Tibial artery (tissue), 4 donors: Measurements from ENCODE around the gene SLC38A8.

Experiments used
- DNase-seq, 2 donors: peaks; one replicate each; pipeline ENCODE4 v3.0.0-alpha.2; 2019
- H3K27ac ChIP-seq, 2 donors: fragments of 200-600 bp; sonication (generic) in 1 of 2; 1 replicate in 1 of 2; 2 replicates in 1 of 2; pipeline ENCODE4 v1.5.1; 2018 to 2019; ENCODE audit warnings: mild to moderate bottlenecking in 1 of 2
- H3K27me3 ChIP-seq, 2 donors: fragments of 200-600 bp; sonication (generic) in 1 of 2; one replicate each; pipeline versions ENCODE4 v1.5.1 to v1.6.0; 2016 to 2019
- H3K36me3 ChIP-seq, 3 donors: fragments of 200-600 bp; sonication (generic) in 2 of 3; one replicate each; pipeline ENCODE4 v1.5.1; 2016 to 2019; ENCODE audit warnings: mild to moderate bottlenecking in 2 of 3
- H3K4me1 ChIP-seq, 4 donors: fragments of 200-600 bp; sonication (generic) in 2 of 4; 1 replicate in 3 of 4; 2 replicates in 1 of 4; pipeline ENCODE4 v1.5.1; 2016 to 2019
- H3K4me3 ChIP-seq, 2 donors: fragments of 200-600 bp; sonication (generic) in 1 of 2; 1 replicate in 1 of 2; 2 replicates in 1 of 2; pipeline ENCODE4 v1.5.1; 2018 to 2019; ENCODE audit warnings: mild to moderate bottlenecking in 2 of 2
- H3K9me3 ChIP-seq, 3 donors: fragments of 200-600 bp; sonication (generic) in 1 of 3; one replicate each; pipeline ENCODE4 v1.5.1; 2016 to 2019
- intact Hi-C: fragments of 100-400 bp; cut with DNase I; formaldehyde crosslinking; loops from one replicate; pipeline ENCODE4 v1.15.0; 2023; ENCODE audit warnings: low total_unique reads
- TF ChIP-seq, protein P1 (sequence below), 2 experiments: fragments of 200-600 bp in 1 of 2; fragments of 450-650 bp in 1 of 2; IDR thresholded peaks; one replicate each; pipeline ENCODE4 v1.5.1; 2017 to 2019; ENCODE audit warnings: antibody characterized with exemption in 2 of 2, mild to moderate bottlenecking in 1 of 2, moderate library complexity in 1 of 2

Gene SLC38A8

DNA sequence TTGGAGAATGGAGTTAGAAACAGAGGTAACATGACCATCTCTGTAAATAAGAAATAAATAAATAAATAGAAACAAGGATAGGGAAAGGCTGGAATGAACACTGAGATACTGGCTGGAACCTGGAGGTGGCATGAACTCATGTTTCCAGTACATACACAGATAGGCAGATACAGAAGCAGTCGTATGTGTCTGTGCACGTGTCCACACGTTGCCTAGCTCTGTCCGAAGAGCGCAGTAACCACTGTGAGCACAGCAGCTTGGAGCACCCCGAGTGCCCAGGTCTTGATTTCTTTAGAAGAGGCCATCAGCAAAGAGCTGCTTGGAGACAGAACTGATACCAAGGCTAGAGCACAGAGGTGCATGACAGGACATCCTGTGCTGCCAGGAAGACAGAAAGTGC lies 37.1 kb upstream of the SLC38A8 start:
- intact Hi-C loops = loop anchor here (10.0 kb wide), 1 partner anchor 105 kb away; the partner anchor contains the start of gene TAF1C
- Histone ChIP-seq H3K36me3 (peaks cover 58 to 82% (median 58%) of the 10 kb centered on the region in 3 donors), H3K27ac (no peak overlapping the region)

DNA sequence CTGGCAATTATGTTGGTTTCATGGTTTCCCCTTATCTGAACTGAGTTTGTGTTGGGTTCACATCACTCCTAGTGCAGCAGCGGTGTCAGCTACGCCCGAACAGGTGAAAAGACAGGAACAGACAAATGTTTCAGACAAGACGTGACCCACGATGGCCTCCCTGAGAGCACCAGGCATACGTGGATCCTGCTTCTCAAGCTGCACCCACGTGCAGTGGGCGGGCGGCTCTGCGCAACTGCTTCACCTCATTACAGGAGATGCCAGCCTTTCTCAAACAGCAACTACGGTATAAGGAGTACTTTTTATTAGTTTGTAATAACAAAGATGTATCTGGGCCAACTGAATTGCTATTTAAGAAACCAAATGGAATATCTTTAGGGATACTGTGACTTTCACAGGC lies 32.8 kb upstream of the SLC38A8 start:
- H3K27ac ChIP-seq = no peak overlapping the region
- intact Hi-C loops = no loop called here
- H3K4me1 ChIP-seq = peaks cover 0 to 3% (median 0%) of the 10 kb centered on the region in 4 donors
- TF ChIP-seq, protein P1, sequence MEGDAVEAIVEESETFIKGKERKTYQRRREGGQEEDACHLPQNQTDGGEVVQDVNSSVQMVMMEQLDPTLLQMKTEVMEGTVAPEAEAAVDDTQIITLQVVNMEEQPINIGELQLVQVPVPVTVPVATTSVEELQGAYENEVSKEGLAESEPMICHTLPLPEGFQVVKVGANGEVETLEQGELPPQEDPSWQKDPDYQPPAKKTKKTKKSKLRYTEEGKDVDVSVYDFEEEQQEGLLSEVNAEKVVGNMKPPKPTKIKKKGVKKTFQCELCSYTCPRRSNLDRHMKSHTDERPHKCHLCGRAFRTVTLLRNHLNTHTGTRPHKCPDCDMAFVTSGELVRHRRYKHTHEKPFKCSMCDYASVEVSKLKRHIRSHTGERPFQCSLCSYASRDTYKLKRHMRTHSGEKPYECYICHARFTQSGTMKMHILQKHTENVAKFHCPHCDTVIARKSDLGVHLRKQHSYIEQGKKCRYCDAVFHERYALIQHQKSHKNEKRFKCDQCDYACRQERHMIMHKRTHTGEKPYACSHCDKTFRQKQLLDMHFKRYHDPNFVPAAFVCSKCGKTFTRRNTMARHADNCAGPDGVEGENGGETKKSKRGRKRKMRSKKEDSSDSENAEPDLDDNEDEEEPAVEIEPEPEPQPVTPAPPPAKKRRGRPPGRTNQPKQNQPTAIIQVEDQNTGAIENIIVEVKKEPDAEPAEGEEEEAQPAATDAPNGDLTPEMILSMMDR (IDR thresholded peaks at IDR 0.05) = no peak
- no peak overlapping the region for H3K4me3 ChIP-seq
- no peaks in the 10 kb centered on the region for H3K9me3 ChIP-seq
- H3K36me3 ChIP-seq = peaks cover 75 to 91% (median 87%) of the 10 kb centered on the region in 3 donors
- no peaks in the 10 kb centered on the region for H3K27me3 ChIP-seq
- DNase-seq = no peak

More for the DNA sequence above, 37.1 kb upstream of the SLC38A8 start:
- TF ChIP-seq, protein P1 (IDR thresholded peaks at IDR 0.05) = no peak
- no peak overlapping the region for H3K4me3 ChIP-seq
- no peak for DNase-seq
- no peaks in the 10 kb centered on the region for H3K27me3 ChIP-seq
- peaks cover 0 to 15% (median 11%) of the 10 kb centered on the region in 4 donors for H3K4me1 ChIP-seq
- H3K9me3 ChIP-seq = no peaks in the 10 kb centered on the region

DNA sequence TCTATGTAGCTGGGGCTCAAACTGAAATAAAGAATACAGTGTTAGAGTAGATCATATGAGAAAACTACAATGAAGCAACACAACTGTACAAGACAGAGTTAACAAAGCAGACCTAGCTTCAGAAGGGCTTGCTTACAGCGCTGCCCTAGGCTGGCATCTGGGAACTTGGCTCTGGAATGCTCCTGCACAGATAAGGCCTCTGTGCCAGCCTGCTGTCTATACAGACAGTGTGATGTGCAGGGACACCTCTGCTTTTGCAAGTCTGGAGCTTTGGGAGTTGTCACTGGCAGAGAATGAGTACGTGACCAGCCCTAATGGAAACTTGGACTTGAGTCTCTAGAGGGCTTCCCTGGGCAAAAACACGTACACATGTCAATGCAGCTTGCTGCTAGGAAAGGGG lies 32.1 kb upstream of the SLC38A8 start:
- intact Hi-C loops = no loop called here
- Histone ChIP-seq H3K4me3 (no peak overlapping the region), H3K27ac (no peak overlapping the region), H3K27me3 (no peaks in the 10 kb centered on the region), H3K36me3 (peaks cover 76 to 91% (median 87%) of the 10 kb centered on the region in 3 donors), H3K4me1 (no peaks in the 10 kb centered on the region), H3K9me3 (no peaks in the 10 kb centered on the region)
- no peak for DNase-seq
- TF ChIP-seq, protein P1 (IDR thresholded peaks at IDR 0.05) = no peak

DNA sequence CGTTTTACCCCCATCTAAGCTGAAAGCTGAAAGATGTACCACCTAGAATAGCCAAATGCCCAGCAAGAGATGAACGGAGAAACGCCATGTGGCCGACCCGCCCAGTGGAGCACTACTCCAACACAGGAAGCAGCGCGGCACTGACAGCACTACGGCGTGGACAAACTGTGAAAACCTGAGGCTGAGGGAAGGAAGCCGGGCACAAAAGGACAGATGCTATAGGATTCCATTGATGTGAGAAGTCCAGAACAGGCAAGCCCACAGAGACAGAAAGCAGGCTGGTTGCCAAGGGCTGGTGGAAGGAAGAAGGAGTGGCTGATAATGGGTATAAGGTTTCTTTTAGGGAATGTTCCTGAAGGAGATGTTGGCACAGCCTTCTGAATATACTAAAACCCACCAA lies 29.4 kb upstream of the SLC38A8 start:
- H3K27me3 ChIP-seq = no peaks in the 10 kb centered on the region
- intact Hi-C loops = no loop called here
- TF ChIP-seq, protein P1 (IDR thresholded peaks at IDR 0.05) = no peak
- no peaks in the 10 kb centered on the region for H3K9me3 ChIP-seq
- peaks cover 91 to 95% (median 91%) of the 10 kb centered on the region in 3 donors for H3K36me3 ChIP-seq
- no peak for DNase-seq
- H3K27ac ChIP-seq = no peak overlapping the region
- H3K4me3 ChIP-seq = no peak overlapping the region
- no peaks in the 10 kb centered on the region for H3K4me1 ChIP-seq

DNA sequence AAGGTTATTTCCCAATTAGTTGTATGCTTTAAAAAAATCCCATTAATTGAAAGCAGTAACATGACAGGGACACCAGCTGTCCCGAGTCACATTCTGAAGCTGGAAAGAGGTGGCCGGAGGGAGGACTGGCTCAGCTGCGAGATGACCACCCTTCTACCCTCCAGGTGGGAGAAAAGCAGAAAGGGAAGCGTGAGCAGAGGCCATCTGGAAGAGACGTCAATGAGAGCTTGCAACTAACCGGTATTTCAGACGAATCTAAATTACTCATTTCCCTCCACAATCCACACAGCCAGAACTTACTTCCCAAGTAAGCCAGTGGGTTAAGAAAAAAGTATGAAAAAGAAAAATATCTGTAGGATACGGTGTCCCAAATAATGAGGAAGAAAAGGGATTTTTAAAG lies 28.5 kb upstream of the SLC38A8 start:
- Histone ChIP-seq H3K36me3 (peaks cover 90 to 95% (median 92%) of the 10 kb centered on the region in 3 donors), H3K4me1 (no peaks in the 10 kb centered on the region), H3K27ac (no peak overlapping the region), H3K4me3 (no peak overlapping the region), H3K9me3 (no peaks in the 10 kb centered on the region), H3K27me3 (no peaks in the 10 kb centered on the region)
- DNase-seq = no peak
- TF ChIP-seq, protein P1 (IDR thresholded peaks at IDR 0.05) = no peak
- intact Hi-C loops = no loop called here

DNA sequence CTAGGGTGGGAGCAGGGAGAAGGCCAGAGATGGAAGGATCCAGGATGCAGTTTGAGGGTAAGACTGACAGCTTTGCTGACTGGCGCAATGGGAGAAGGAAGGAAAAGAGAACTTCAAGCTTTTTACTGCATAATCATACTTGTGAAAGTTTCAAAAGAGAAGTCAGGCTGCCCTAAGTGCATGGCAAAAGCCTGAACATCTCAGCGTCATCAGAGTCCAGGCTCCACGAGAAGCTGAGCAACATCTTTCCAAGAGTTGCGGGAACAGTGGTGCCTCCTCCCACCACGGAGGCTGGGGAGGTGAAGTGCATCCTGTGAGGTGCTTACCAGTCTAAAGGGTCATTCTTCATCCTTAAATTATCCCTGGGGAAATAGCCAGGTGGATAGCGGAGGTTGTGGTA lies 26.9 kb upstream of the SLC38A8 start:
- Histone ChIP-seq H3K4me3 (no peak overlapping the region), H3K27me3 (no peaks in the 10 kb centered on the region), H3K27ac (no peak overlapping the region), H3K4me1 (no peaks in the 10 kb centered on the region), H3K36me3 (peaks cover 89 to 100% (median 91%) of the 10 kb centered on the region in 3 donors), H3K9me3 (no peaks in the 10 kb centered on the region)
- DNase-seq = no peak
- intact Hi-C loops = loop anchor here (10.0 kb wide), 1 partner anchor 245 kb away; no protein-coding TSS in a partner anchor
- TF ChIP-seq, protein P1 (IDR thresholded peaks at IDR 0.05) = no peak
